NT2/D1 (cell line): ENCODE data around the gene BARX2.

Experiments
- DNase-seq: peaks from one replicate; pipeline ENCODE4 v3.0.0-alpha.2; 2011; ENCODE audit warnings: low read depth, low spot score
- H3K27me3 ChIP-seq: 2 replicates; pipeline ENCODE4 v1.6.0; 2011; ENCODE audit warnings: mild to moderate bottlenecking; ENCODE audit not compliant: insufficient read length, insufficient read depth
- H3K36me3 ChIP-seq: 2 replicates; pipeline ENCODE4 v1.6.1; 2011; ENCODE audit warnings: mild to moderate bottlenecking, low read length, mixed read lengths; ENCODE audit not compliant: insufficient read depth, insufficient read length
- H3K4me1 ChIP-seq: 2 replicates; pipeline ENCODE4 v1.5.1; 2011; ENCODE audit not compliant: insufficient read depth, insufficient read length
- H3K4me3 ChIP-seq: 2 replicates; pipeline ENCODE4 v1.5.1; 2011; ENCODE audit warnings: low read depth; ENCODE audit not compliant: insufficient read length
- H3K9ac ChIP-seq: 2 replicates; pipeline ENCODE4 v1.6.0; 2011; ENCODE audit warnings: low read depth; ENCODE audit not compliant: insufficient read length
- H3K9me3 ChIP-seq: 2 replicates; pipeline ENCODE4 v1.5.1; 2011; ENCODE audit warnings: mild to moderate bottlenecking, low read length; ENCODE audit not compliant: insufficient read depth
- SUZ12 ChIP-seq: IDR thresholded peaks from 2 replicates; pipeline ENCODE4 v1.6.1; 2011; ENCODE audit not compliant: insufficient read length, insufficient read depth; ENCODE audit errors: extremely low read depth
- YY1 ChIP-seq: IDR thresholded peaks from 2 replicates; pipeline ENCODE4 v1.6.1; 2011; ENCODE audit not compliant: insufficient read length, insufficient read depth
- ZNF274 ChIP-seq: IDR thresholded peaks from 2 replicates; pipeline ENCODE4 v1.6.1; 2011; ENCODE audit warnings: mild to moderate bottlenecking, low read depth, low read length

The BARX2 gene

GRCh38 chr11:129392995-129393394 is 17.3 kb downstream of the BARX2 start:
- Histone ChIP-seq H3K9me3 (no peaks in the 10 kb centered on the region), H3K4me1 (no peaks in the 10 kb centered on the region), H3K36me3 (no peaks in the 10 kb centered on the region), H3K9ac (no peak overlapping the region), H3K4me3 (no peak overlapping the region), H3K27me3 (no peaks in the 10 kb centered on the region)
- no peak for DNase-seq
- no peak for TF ChIP-seq YY1
- no peak for TF ChIP-seq ZNF274
- no peak for TF ChIP-seq SUZ12

GRCh38 chr11:129394709-129395108 is 19.1 kb downstream of the BARX2 start:
- no peak for TF ChIP-seq SUZ12
- H3K9ac ChIP-seq: no peak overlapping the region
- DNase-seq: no peak
- H3K9me3 ChIP-seq: no peaks in the 10 kb centered on the region
- no peak overlapping the region for H3K4me3 ChIP-seq
- H3K27me3 ChIP-seq: no peaks in the 10 kb centered on the region
- H3K36me3 ChIP-seq: no peaks in the 10 kb centered on the region
- H3K4me1 ChIP-seq: no peaks in the 10 kb centered on the region

GRCh38 chr11:129395432-129395831 is 19.8 kb downstream of the BARX2 start:
- Histone ChIP-seq H3K27me3 (no peaks in the 10 kb centered on the region), H3K4me3 (no peak overlapping the region), H3K9me3 (no peaks in the 10 kb centered on the region), H3K36me3 (no peaks in the 10 kb centered on the region), H3K9ac (no peak overlapping the region), H3K4me1 (no peaks in the 10 kb centered on the region)
- TF ChIP-seq SUZ12 (no peak), YY1 (no peak)
- DNase-seq: no peak

GRCh38 chr11:129395883-129396282 is 20.2 kb downstream of the BARX2 start:
- Histone ChIP-seq H3K9ac (no peak overlapping the region), H3K4me3 (no peak overlapping the region), H3K4me1 (no peaks in the 10 kb centered on the region), H3K36me3 (no peaks in the 10 kb centered on the region), H3K9me3 (no peaks in the 10 kb centered on the region), H3K27me3 (no peaks in the 10 kb centered on the region)
- no peak for DNase-seq
- TF ChIP-seq YY1: no peak
- no peak for TF ChIP-seq SUZ12
- no peak for TF ChIP-seq ZNF274

GRCh38 chr11:129396454-129396853 is 20.8 kb downstream of the BARX2 start:
- TF ChIP-seq SUZ12 (no peak), YY1 (no peak), ZNF274 (no peak)
- no peaks in the 10 kb centered on the region for H3K9me3 ChIP-seq
- no peaks in the 10 kb centered on the region for H3K36me3 ChIP-seq
- H3K4me1 ChIP-seq: no peaks in the 10 kb centered on the region
- H3K9ac ChIP-seq: no peak overlapping the region
- no peak for DNase-seq
- H3K27me3 ChIP-seq: no peaks in the 10 kb centered on the region
- H3K4me3 ChIP-seq: no peak overlapping the region

GRCh38 chr11:129402206-129403171 is 26.8 kb downstream of the BARX2 start:
- Histone ChIP-seq H3K4me3 (no peak overlapping the region), H3K27me3 (no peaks in the 10 kb centered on the region), H3K9me3 (no peaks in the 10 kb centered on the region), H3K4me1 (no peaks in the 10 kb centered on the region), H3K36me3 (no peaks in the 10 kb centered on the region), H3K9ac (no peak overlapping the region)
- TF ChIP-seq SUZ12 (no peak), ZNF274 (no peak), YY1 (no peak)
- no peak for DNase-seq

- no peaks in the 10 kb centered on the region for H3K4me1 ChIP-seq
- H3K9ac ChIP-seq: no peak overlapping the region
- H3K36me3 ChIP-seq: no peaks in the 10 kb centered on the region
- no peak for DNase-seq
- H3K27me3 ChIP-seq: no peaks in the 10 kb centered on the region
- no peaks in the 10 kb centered on the region for H3K9me3 ChIP-seq
- no peak overlapping the region for H3K4me3 ChIP-seq
- TF ChIP-seq YY1: no peak
- no peak for TF ChIP-seq SUZ12
- TF ChIP-seq ZNF274: no peak
These were observed 29.1 kb downstream of the BARX2 start for GRCh38 chr11:129404731-129405130.
